IPS-NIHi7 (cell line): ENCODE results near the gene BRCC3.

ENCODE experiments used
- DNase-seq: peaks from one replicate; pipeline ENCODE4 v3.0.0; 2012; ENCODE audit warnings: mixed read lengths; ENCODE audit errors: extremely low spot score

BRCC3 gene

GRCh38 chrX:155056877-155057792 is 14.2 kb upstream of the BRCC3 start:
- DNase-seq = peak; percentile 67

- no peak for DNase-seq
Observed at GRCh38 chrX:155061760-155062159, 9.5 kb upstream of the BRCC3 start.

GRCh38 chrX:155065035-155065734 is 6.1 kb upstream of the BRCC3 start:
- no peak for DNase-seq

- DNase-seq = no peak
Observed at GRCh38 chrX:155068165-155068564, 3.1 kb upstream of the BRCC3 start.

GRCh38 chrX:155069414-155069813 is 1.9 kb upstream of the BRCC3 start:
- no peak for DNase-seq

- no peak for DNase-seq
Observed at GRCh38 chrX:155070038-155070437, 1.3 kb upstream of the BRCC3 start.

GRCh38 chrX:155070663-155070974 is 689 bp upstream of the BRCC3 start:
- peak; percentile 19 for DNase-seq

- DNase-seq = peak; percentile 15
Observed at GRCh38 chrX:155071694-155072280, 479 bp downstream of the BRCC3 start.

GRCh38 chrX:155086202-155086840 is 15.0 kb downstream of the BRCC3 start:
- DNase-seq = peak; percentile 54

- no peak for DNase-seq
Observed at GRCh38 chrX:155086961-155087735, 15.8 kb downstream of the BRCC3 start.

- peak; percentile 12 for DNase-seq
Observed at GRCh38 chrX:155094468-155095061, 23.3 kb downstream of the BRCC3 start.

GRCh38 chrX:155105919-155106318 is 34.6 kb downstream of the BRCC3 start:
- DNase-seq = no peak

GRCh38 chrX:155108427-155108826 is 37.1 kb downstream of the BRCC3 start:
- DNase-seq = no peak

- DNase-seq = no peak
Observed at GRCh38 chrX:155112171-155112570, 40.9 kb downstream of the BRCC3 start.

- no peak for DNase-seq
Observed at GRCh38 chrX:155113097-155113496, 41.8 kb downstream of the BRCC3 start.

- no peak for DNase-seq
Observed at GRCh38 chrX:155115174-155115819, 44.0 kb downstream of the BRCC3 start.

GRCh38 chrX:155127465-155127864 is 56.2 kb downstream of the BRCC3 start:
- no peak for DNase-seq

- DNase-seq = no peak
Observed at GRCh38 chrX:155127940-155128339, 56.6 kb downstream of the BRCC3 start.

- DNase-seq = no peak
Observed at GRCh38 chrX:155132110-155132509, 60.8 kb downstream of the BRCC3 start.

- no peak for DNase-seq
Observed at GRCh38 chrX:155134255-155134654, 62.9 kb downstream of the BRCC3 start.
